Ovary (tissue), 9 donors: ENCODE measurements around the gene TSPAN32. TPM values are rescaled to one million over a fixed set of nuclear protein-coding genes. Genes with fewer than 3 reads are reported as not detected.

Experiments
- DNase-seq, 5 donors: peaks; one replicate each; pipeline ENCODE4 v3.0.0-alpha.2; 2019 to 2020
- H3K27ac ChIP-seq, 2 donors: fragments of 200-600 bp; one replicate each; pipeline versions ENCODE4 v1.5.1 to v1.8.0; 2019 to 2022
- H3K27me3 ChIP-seq: fragments of 200-600 bp; one replicate; pipeline ENCODE4 v1.8.0; 2022
- H3K36me3 ChIP-seq: fragments of 200-600 bp; sonication (generic); one replicate; pipeline ENCODE4 v1.5.1; 2019
- H3K4me1 ChIP-seq: one replicate; pipeline ENCODE4 v1.8.1; 2013; ENCODE audit warnings: mild to moderate bottlenecking, moderate library complexity; ENCODE audit not compliant: insufficient read depth
- H3K4me3 ChIP-seq: fragments of 200-600 bp; sonication (generic); one replicate; pipeline ENCODE4 v1.5.1; 2017
- H3K9me3 ChIP-seq, 2 donors: fragments of 200-600 bp in 1 of 2; sonication (generic) in 1 of 2; one replicate each; pipeline versions ENCODE4 v1.5.1 to v1.8.1; 2013 to 2019; ENCODE audit warnings: mild to moderate bottlenecking in 1 of 2, moderate library complexity in 1 of 2
- CTCF ChIP-seq, 3 donors: fragments of 450-650 bp in 2 of 3; fragments of 200-600 bp in 1 of 3; IDR thresholded peaks; one replicate each; pipeline versions ENCODE4 v1.5.1 to v1.8.0; 2016 to 2022; ENCODE audit warnings: antibody characterized with exemption in 3 of 3, mild to moderate bottlenecking in 1 of 3
- EP300 ChIP-seq: sonication (generic); formaldehyde crosslinking; IDR thresholded peaks from one replicate; pipeline ENCODE4 v1.6.1; 2017; ENCODE audit warnings: antibody characterized with exemption
- POLR2A ChIP-seq: fragments of 450-650 bp; IDR thresholded peaks from one replicate; pipeline ENCODE4 v1.6.1; 2017; ENCODE audit warnings: antibody characterized with exemption, mild to moderate bottlenecking, moderate library complexity
- WGBS, 3 donors: extraction: QIAGEN DNeasy Blood & Tissue Kit in 1 of 3; methylation state at CpG; one replicate each; pipeline versions ENCODE4 v1.1.5 to v1.1.7; 2013 to 2017; 5-methylcytosine and 5-hydroxymethylcytosine counted together
- intact Hi-C, 4 donors: fragments of 100-400 bp; cut with DNase I; formaldehyde crosslinking; loops; one replicate each; pipeline versions ENCODE4 v1.11.0 to v1.15.1; 2022 to 2023
- polyA plus RNA-seq, 2 donors: library from polyadenylated mRNA; stranded (reverse); fragments of 200-250 nt in 1 of 2; fragments of 350-450 nt in 1 of 2; fragmentation: Illumina TruSeq in 1 of 2; extraction: RNeasy Lipid Tissue Mini Kit (QIAGEN cat#74804) in 1 of 2; gene quantifications; one replicate each; pipeline ENCODE4 v1.2.3, GENCODE V29; 2013 to 2014
- total RNA-seq, 7 donors: library from RNA; depleted of rRNA in 2 of 7; stranded (reverse); fragments of >200 nt in 2 of 7; fragmentation: NEBNext Ultra II Directional in 3 of 7; extraction: Animal tissue kit (Norgen Biotek cat#: 25700) in 3 of 7; gene quantifications; one replicate each; pipeline versions ENCODE4 v1.1.0 to v1.2.4, GENCODE V29; 2016 to 2023
- donor health status: DM: no; HTN: no; CAD: no; lungs with moderate emphysema.
- donor health status: DM: no; HTN: no; CAD: no.
- donor health status: Bipolar disorder and iron deficiency.
- donor health status: DM: yes; HTN: yes; CAD: no.
- donor health status: DM: no; HTN: no; CAD: no.
- donor health status: DM: yes; HTN: yes; CAD: no.

The TSPAN32 gene
- total and polyA plus RNA-seq, 9 donors: 0.63 to 3.9 (median 1.3) TPM; not detected in 2

GRCh38 chr11:2306452-2306823 is 4.6 kb downstream of the TSPAN32 start:
- Histone ChIP-seq H3K4me3 (no peak overlapping the region), H3K27me3 (no peaks in the 10 kb centered on the region), H3K36me3 (no peaks in the 10 kb centered on the region), H3K4me1 (peaks cover 27% of the 10 kb centered on the region), H3K9me3 (no peaks in the 10 kb centered on the region), H3K27ac (peak overlapping the region; percentile 79 to 94)
- peak; percentile 93 to 97 (median 93) for DNase-seq
- intact Hi-C loops: loop anchor here in 2 of 4 donors (5.0 to 10.0 kb wide), 3 partner anchors 76 to 586 kb away; no protein-coding TSS in a partner anchor
- no peak for TF ChIP-seq CTCF (IDR thresholded peaks at IDR 0.05)
- no peak for TF ChIP-seq EP300
- TF ChIP-seq POLR2A: no peak
- 3 to 4% (median 3%) methylated on average over 4 of the region's 4 CpGs for whole genome bisulfite sequencing, 3 donors

- intact Hi-C loops: loop anchor here in 2 of 4 donors (5.0 to 10.0 kb wide), 3 partner anchors 75 to 585 kb away; no protein-coding TSS in a partner anchor
- Histone ChIP-seq H3K27ac (peak overlapping the region; percentile 34 to 74), H3K4me1 (peaks cover 27% of the 10 kb centered on the region), H3K36me3 (no peaks in the 10 kb centered on the region), H3K9me3 (no peaks in the 10 kb centered on the region), H3K27me3 (no peaks in the 10 kb centered on the region), H3K4me3 (no peak overlapping the region)
- DNase-seq: peak; percentile 59 to 73 (median 69)
- WGBS, 3 donors: 29 to 33% (median 32%) methylated on average over 14 of the region's 14 CpGs
- TF ChIP-seq EP300 (no peak), POLR2A (no peak), CTCF (IDR thresholded peaks at IDR 0.05) (no peak)
These were observed 5.2 kb downstream of the TSPAN32 start for GRCh38 chr11:2306877-2307500.

- no peak overlapping the region for H3K4me3 ChIP-seq
- no peak for TF ChIP-seq EP300
- TF ChIP-seq POLR2A: no peak
- no peak for TF ChIP-seq CTCF (IDR thresholded peaks at IDR 0.05)
- no peaks in the 10 kb centered on the region for H3K36me3 ChIP-seq
- H3K9me3 ChIP-seq: no peaks in the 10 kb centered on the region
- peaks cover 27% of the 10 kb centered on the region for H3K4me1 ChIP-seq
- H3K27ac ChIP-seq: peak overlapping the region in 1 of 2 donors; percentile 74
- H3K27me3 ChIP-seq: no peaks in the 10 kb centered on the region
- peak in 1 of 5 donors; percentile 34 for DNase-seq
- 84 to 85% (median 84%) methylated on average over 23 of the region's 23 CpGs for WGBS, 3 donors
- intact Hi-C loops: loop anchor here in 2 of 4 donors (5.0 to 10.0 kb wide), 3 partner anchors 75 to 585 kb away; no protein-coding TSS in a partner anchor
These were observed 5.9 kb downstream of the TSPAN32 start for GRCh38 chr11:2307501-2308331.

- intact Hi-C loops: loop anchor here in 3 of 4 donors (1.0 to 10.0 kb wide), 4 partner anchors 18 to 584 kb away; no protein-coding TSS in a partner anchor
- DNase-seq: peak in 2 of 5 donors; percentile 22 to 33
- WGBS, 3 donors: 84 to 88% (median 86%) methylated on average over 6 to 7 of the region's 7 CpGs
- H3K27me3 ChIP-seq: no peaks in the 10 kb centered on the region
- H3K27ac ChIP-seq: no peak overlapping the region
- no peak overlapping the region for H3K4me3 ChIP-seq
- TF ChIP-seq EP300 (no peak), CTCF (IDR thresholded peaks at IDR 0.05) (no peak), POLR2A (no peak)
- H3K4me1 ChIP-seq: peaks cover 31% of the 10 kb centered on the region
- H3K9me3 ChIP-seq: no peaks in the 10 kb centered on the region
- H3K36me3 ChIP-seq: no peaks in the 10 kb centered on the region
These were observed 6.9 kb downstream of the TSPAN32 start for GRCh38 chr11:2308713-2309112.
